Measurements from ENCODE around the gene AFDN.

- TF ChIP-seq, protein P1, sequence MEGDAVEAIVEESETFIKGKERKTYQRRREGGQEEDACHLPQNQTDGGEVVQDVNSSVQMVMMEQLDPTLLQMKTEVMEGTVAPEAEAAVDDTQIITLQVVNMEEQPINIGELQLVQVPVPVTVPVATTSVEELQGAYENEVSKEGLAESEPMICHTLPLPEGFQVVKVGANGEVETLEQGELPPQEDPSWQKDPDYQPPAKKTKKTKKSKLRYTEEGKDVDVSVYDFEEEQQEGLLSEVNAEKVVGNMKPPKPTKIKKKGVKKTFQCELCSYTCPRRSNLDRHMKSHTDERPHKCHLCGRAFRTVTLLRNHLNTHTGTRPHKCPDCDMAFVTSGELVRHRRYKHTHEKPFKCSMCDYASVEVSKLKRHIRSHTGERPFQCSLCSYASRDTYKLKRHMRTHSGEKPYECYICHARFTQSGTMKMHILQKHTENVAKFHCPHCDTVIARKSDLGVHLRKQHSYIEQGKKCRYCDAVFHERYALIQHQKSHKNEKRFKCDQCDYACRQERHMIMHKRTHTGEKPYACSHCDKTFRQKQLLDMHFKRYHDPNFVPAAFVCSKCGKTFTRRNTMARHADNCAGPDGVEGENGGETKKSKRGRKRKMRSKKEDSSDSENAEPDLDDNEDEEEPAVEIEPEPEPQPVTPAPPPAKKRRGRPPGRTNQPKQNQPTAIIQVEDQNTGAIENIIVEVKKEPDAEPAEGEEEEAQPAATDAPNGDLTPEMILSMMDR (IDR thresholded peaks at IDR 0.05), result no peak
- TF ChIP-seq RCOR1 (IDR thresholded peaks at IDR 0.05; ENCODE audit: low read length) (no peak), PBX3 (IDR thresholded peaks at IDR 0.05) (no peak), SMC3 (IDR thresholded peaks at IDR 0.05; ENCODE audit: low read depth, low read length) (no peak), YY1 (IDR thresholded peaks at IDR 0.05; ENCODE audit: low read depth) (no peak), RXRA (IDR thresholded peaks at IDR 0.05; ENCODE audit: borderline replicate concordance, low read depth) (no peak), USF2 (IDR thresholded peaks at IDR 0.05; ENCODE audit: borderline replicate concordance, low read depth, low read length) (no peak)
- TF ChIP-seq, protein P2, sequence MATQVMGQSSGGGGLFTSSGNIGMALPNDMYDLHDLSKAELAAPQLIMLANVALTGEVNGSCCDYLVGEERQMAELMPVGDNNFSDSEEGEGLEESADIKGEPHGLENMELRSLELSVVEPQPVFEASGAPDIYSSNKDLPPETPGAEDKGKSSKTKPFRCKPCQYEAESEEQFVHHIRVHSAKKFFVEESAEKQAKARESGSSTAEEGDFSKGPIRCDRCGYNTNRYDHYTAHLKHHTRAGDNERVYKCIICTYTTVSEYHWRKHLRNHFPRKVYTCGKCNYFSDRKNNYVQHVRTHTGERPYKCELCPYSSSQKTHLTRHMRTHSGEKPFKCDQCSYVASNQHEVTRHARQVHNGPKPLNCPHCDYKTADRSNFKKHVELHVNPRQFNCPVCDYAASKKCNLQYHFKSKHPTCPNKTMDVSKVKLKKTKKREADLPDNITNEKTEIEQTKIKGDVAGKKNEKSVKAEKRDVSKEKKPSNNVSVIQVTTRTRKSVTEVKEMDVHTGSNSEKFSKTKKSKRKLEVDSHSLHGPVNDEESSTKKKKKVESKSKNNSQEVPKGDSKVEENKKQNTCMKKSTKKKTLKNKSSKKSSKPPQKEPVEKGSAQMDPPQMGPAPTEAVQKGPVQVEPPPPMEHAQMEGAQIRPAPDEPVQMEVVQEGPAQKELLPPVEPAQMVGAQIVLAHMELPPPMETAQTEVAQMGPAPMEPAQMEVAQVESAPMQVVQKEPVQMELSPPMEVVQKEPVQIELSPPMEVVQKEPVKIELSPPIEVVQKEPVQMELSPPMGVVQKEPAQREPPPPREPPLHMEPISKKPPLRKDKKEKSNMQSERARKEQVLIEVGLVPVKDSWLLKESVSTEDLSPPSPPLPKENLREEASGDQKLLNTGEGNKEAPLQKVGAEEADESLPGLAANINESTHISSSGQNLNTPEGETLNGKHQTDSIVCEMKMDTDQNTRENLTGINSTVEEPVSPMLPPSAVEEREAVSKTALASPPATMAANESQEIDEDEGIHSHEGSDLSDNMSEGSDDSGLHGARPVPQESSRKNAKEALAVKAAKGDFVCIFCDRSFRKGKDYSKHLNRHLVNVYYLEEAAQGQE (IDR thresholded peaks at IDR 0.05; ENCODE audit: low read depth, low read length), result no peak
Observed at GRCh38 chr6:167820681-167821080, 6.0 kb upstream of the AFDN start.
